CD4-positive, alpha-beta T cell (primary cell): ENCODE results near the gene LRRN4CL. TPM values are rescaled to one million over a fixed set of nuclear protein-coding genes. Genes with fewer than 3 reads are reported as not detected.

Experiments
- ATAC-seq: fragments of 200-7000 bp; cut with Tn5 transposase; one replicate; pipeline ENCODE4 v1.10.0; 2022; ENCODE audit warnings: mild to moderate bottlenecking; ENCODE audit not compliant: poor library complexity
- CTCF ChIA-PET: fragments of 350-600 bp; sonication (Branson Sonifier 250); formaldehyde crosslinking; loops from one replicate; lab custom pipeline; 2021; ENCODE audit warnings: antibody characterized with exemption, inconsistent platforms; lab: Charles Lee
- POLR2A ChIA-PET: fragments of 350-600 bp; sonication (Branson Sonifier 250); formaldehyde crosslinking; loops from one replicate; lab custom pipeline; 2021; ENCODE audit warnings: antibody characterized with exemption, inconsistent platforms; lab: Charles Lee
- DNase-seq, 14 experiments: peaks; one replicate each; pipeline ENCODE4 v3.0.0-alpha.2; 2013 to 2020; ENCODE audit warnings: mixed read lengths in 2 of 14
- H3K27ac ChIP-seq, 2 donors: one replicate each; pipeline versions ENCODE4 v1.5.1 to v1.7.0; 2013; ENCODE audit warnings: low read length in 2 of 2, low read depth in 1 of 2, mild to moderate bottlenecking in 1 of 2
- H3K27me3 ChIP-seq, 2 experiments: 1 replicate in 1 of 2; 2 replicates in 1 of 2; pipeline versions ENCODE4 v1.6.1 to v1.7.0; 2013; ENCODE audit warnings: low read length in 2 of 2, control low read depth in 1 of 2, mild to moderate bottlenecking in 1 of 2, moderate library complexity in 1 of 2; ENCODE audit not compliant: insufficient read depth in 2 of 2, control insufficient read depth in 1 of 2
- H3K36me3 ChIP-seq: one replicate; pipeline ENCODE4 v1.6.1; 2013; ENCODE audit warnings: low read length, control low read depth; ENCODE audit not compliant: insufficient read depth
- H3K4me1 ChIP-seq: one replicate; pipeline ENCODE4 v1.6.1; 2013; ENCODE audit warnings: low read length, control low read depth; ENCODE audit not compliant: insufficient read depth
- H3K4me3 ChIP-seq: one replicate; pipeline ENCODE4 v1.5.1; 2013; ENCODE audit warnings: mild to moderate bottlenecking, low read length, moderate library complexity
- H3K9me3 ChIP-seq, 2 experiments: 1 replicate in 1 of 2; 2 replicates in 1 of 2; pipeline versions ENCODE4 v1.6.1 to v1.7.0; 2013; ENCODE audit warnings: low read length in 2 of 2, mild to moderate bottlenecking in 2 of 2, control low read depth in 1 of 2, moderate library complexity in 1 of 2; ENCODE audit not compliant: control insufficient read depth in 1 of 2, insufficient read depth in 1 of 2
- H3K27ac Mint-ChIP-seq: one replicate; pipeline ENCODE4 v1.8.0; 2020; ENCODE audit warnings: mixed read lengths
- H3K27me3 Mint-ChIP-seq: one replicate; pipeline ENCODE4 v1.8.0; 2021; ENCODE audit warnings: mixed read lengths
- H3K36me3 Mint-ChIP-seq: one replicate; pipeline ENCODE4 v1.8.0; 2021; ENCODE audit warnings: low read depth, mixed read lengths
- H3K4me1 Mint-ChIP-seq: one replicate; pipeline ENCODE4 v1.8.0; 2021; ENCODE audit warnings: low read depth, mixed read lengths
- H3K4me3 Mint-ChIP-seq: one replicate; pipeline ENCODE4 v1.8.0; 2020; ENCODE audit warnings: mild to moderate bottlenecking, mixed read lengths
- H3K9me3 Mint-ChIP-seq: one replicate; pipeline ENCODE4 v1.8.0; 2020; ENCODE audit warnings: mixed read lengths
- CTCF ChIP-seq: fragments of 200-600 bp; IDR thresholded peaks from one replicate; pipeline ENCODE4 v1.8.0; 2022; ENCODE audit warnings: antibody characterized with exemption, mild to moderate bottlenecking
- intact Hi-C, 2 experiments: fragments of 100-400 bp; cut with DNase I in 1 of 2; cut with micrococcal nuclease in 1 of 2; formaldehyde crosslinking; loops; one replicate each; pipeline versions ENCODE4 v1.15.1 to v1.9.0; 2023 to 2025; cut with DNase I, micrococcal nuclease
- total RNA-seq, 174 experiments: library from RNA in 2 of 174; stranded (reverse) in 2 of 174; gene quantifications; one replicate each; pipeline ENCODE4 v1.2.3 and lab custom pipeline; 2021 to 2026

The LRRN4CL gene
- total RNA-seq, 2 experiments from 2014 or later: not detected

- Mint-ChIP-seq H3K27ac (peak overlapping the region; percentile 96), H3K27me3 (no peaks in the 10 kb centered on the region), H3K36me3 (peaks cover 39% of the 10 kb centered on the region), H3K9me3 (no peaks in the 10 kb centered on the region), H3K4me1 (peaks cover 36% of the 10 kb centered on the region), H3K4me3 (peak overlapping the region; percentile 99)
- no peak for TF ChIP-seq CTCF
- intact Hi-C loops: loop anchor here (1.0 to 10.0 kb wide), 3 partner anchors 12 to 871 kb away; partner anchors contain the start of genes INTS5 (in 2 of the 2), FEN1 (in 1 of the 2) and TMEM258 (in 1 of the 2)
- peaks cover 54% of the 10 kb centered on the region for H3K4me1 ChIP-seq
- ChIA-PET POLR2A (interaction anchor here (0.6 to 5.3 kb wide), 43 partner anchors 10 to 241 kb away, joined by 3 to 170 read pairs (median 7); partner anchors contain the start of genes B3GAT3, BSCL2, EEF1G and EML3), CTCF (interaction anchor here (0.8 to 1.9 kb wide), 10 partner anchors 8 to 241 kb away, joined by 3 to 7 read pairs (median 4); partner anchors contain the start of genes B3GAT3, GANAB, INTS5 and TUT1)
- H3K27me3 ChIP-seq: no peaks in the 10 kb centered on the region
- DNase-seq (peak; percentile 31 to 79 (median 52)), ATAC-seq (peak; percentile 28)
- peak overlapping the region; percentile 80 to 88 for H3K27ac ChIP-seq
- no peaks in the 10 kb centered on the region for H3K9me3 ChIP-seq
- H3K4me3 ChIP-seq: peak overlapping the region; percentile 73
- peaks cover 21% of the 10 kb centered on the region for H3K36me3 ChIP-seq
These were observed 23.6 kb downstream of the LRRN4CL start for GRCh38 chr11:62665599-62666258.

GRCh38 chr11:62665075-62665598, 24.2 kb downstream of the LRRN4CL start, which contains the start of the genes C11orf98 and CSKMT:
C11orf98 (minus strand) TSS chr11:62665210; CDS start chr11:62665169, 41 bp downstream.
CSKMT (plus strand) TSS chr11:62665312; CDS start chr11:62665880, 568 bp downstream.
- no peaks in the 10 kb centered on the region for H3K27me3 Mint-ChIP-seq
- ChIA-PET POLR2A (interaction anchor here (0.6 to 5.3 kb wide), 49 partner anchors 10 to 1620 kb away, joined by 3 to 170 read pairs (median 6); partner anchors contain the start of genes B3GAT3, BAD, BSCL2 and EEF1G), CTCF (interaction anchor here (0.8 to 1.9 kb wide), 11 partner anchors 9 to 240 kb away, joined by 3 to 7 read pairs (median 4); partner anchors contain the start of genes B3GAT3, GANAB, INTS5 and TUT1)
- Histone ChIP-seq H3K4me1 (peaks cover 48% of the 10 kb centered on the region), H3K4me3 (peak within 1 kb of the TSS; percentile 73), H3K9me3 (no peaks in the 10 kb centered on the region), H3K27ac (peak within 1 kb of the TSS; percentile 80 to 88), H3K27me3 (no peaks in the 10 kb centered on the region), H3K36me3 (peaks cover 21% of the 10 kb centered on the region)
- DNase-seq (peak; percentile 92 to 97 (median 94)), ATAC-seq (peak; percentile 91)
- TF ChIP-seq CTCF: no peak
- H3K27ac Mint-ChIP-seq: peak within 1 kb of the TSS; percentile 96
- peaks cover 39% of the 10 kb centered on the region for H3K36me3 Mint-ChIP-seq
- peaks cover 36% of the 10 kb centered on the region for H3K4me1 Mint-ChIP-seq
- no peaks in the 10 kb centered on the region for H3K9me3 Mint-ChIP-seq
- intact Hi-C loops: loop anchor here (1.0 to 10.0 kb wide), 2 partner anchors 12 to 870 kb away; partner anchors contain the start of genes INTS5 (in 2 of the 2), FEN1 (in 1 of the 2) and TMEM258 (in 1 of the 2)
- H3K4me3 Mint-ChIP-seq: peak within 1 kb of the TSS; percentile 99
